Astrocyte (in vitro differentiated cells and primary cell): ENCODE results near the gene BRD4.

Source experiments
- CTCF ChIP-seq: IDR thresholded peaks from 2 replicates; pipeline ENCODE4 v1.5.1; 2011; ENCODE audit warnings: low read depth, mild to moderate bottlenecking, inconsistent platforms, low read length, moderate library complexity; ENCODE audit not compliant: insufficient read depth
- EZH2 ChIP-seq: IDR thresholded peaks from 2 replicates; pipeline ENCODE4 v1.6.1; 2012; ENCODE audit warnings: mild to moderate bottlenecking, low read length, inconsistent platforms; ENCODE audit not compliant: insufficient read depth

GRCh38 chr19:15252398-15253018 is 79.8 kb downstream of the BRD4 start:
- TF ChIP-seq CTCF = peak; percentile 49
- no peak for TF ChIP-seq EZH2
